Measurements from ENCODE around the gene CREB3L2.
"Not testable (repeated sequence)": the region's sequence is repeated elsewhere in the genome, so short reads cannot be mapped to it uniquely, and the experiment has no call there.

The CREB3L2 gene

GRCh38 chr7:137970253-137970975 lies 31.5 kb downstream of the CREB3L2 start:
- Histone ChIP-seq H3K14ac (ENCODE audit: low read length) (no peak overlapping the region), H3K27me3 (ENCODE audit: insufficient read depth, low read length) (no peaks in the 10 kb centered on the region), H2BK12ac (ENCODE audit: low read length) (no peak overlapping the region), H2AFZ (ENCODE audit: insufficient read depth, low read length, poor library complexity) (no peak overlapping the region), H4K8ac (ENCODE audit: low read depth, low read length) (no peak overlapping the region), H3K18ac (ENCODE audit: low read length) (no peak overlapping the region), H3K36me3 (ENCODE audit: control insufficient read depth in 1 of 2, insufficient read depth in 2 of 2, low read length in 2 of 2) (peaks cover 2 to 3% of the 10 kb centered on the region in 2 experiments), H3K27ac (ENCODE audit: low read depth, low read length) (peak overlapping the region; percentile 61), H3K4me3 (ENCODE audit: low read depth, low read length) (no peak overlapping the region), H2BK120ac (ENCODE audit: insufficient read depth, low read length, poor library complexity) (no peak overlapping the region), H4K12ac (ENCODE audit: low read depth, low read length) (no peak overlapping the region), H2BK5ac (ENCODE audit: low read depth, low read length, poor library complexity) (no peak overlapping the region), H3K23ac (ENCODE audit: low read length) (no peak overlapping the region), H3K4me2 (ENCODE audit: low read length) (no peak overlapping the region), H4K91ac (ENCODE audit: low read depth, low read length) (no peak overlapping the region), H3K4ac (ENCODE audit: low read depth, low read length) (no peak overlapping the region), H3K79me1 (ENCODE audit: low read length) (peaks cover 14% of the 10 kb centered on the region), H3K4me1 (ENCODE audit: control insufficient read depth in 1 of 2, insufficient read depth in 2 of 2, low read length in 2 of 2) (peaks cover 20 to 24% of the 10 kb centered on the region in 2 experiments), H3K9me3 (ENCODE audit: insufficient read depth, low read depth, low read length) (no peaks in the 10 kb centered on the region), H3K9ac (ENCODE audit: low read length) (no peak overlapping the region), H2AK5ac (ENCODE audit: low read length) (no peak overlapping the region), H3K79me2 (ENCODE audit: control insufficient read depth, insufficient read depth, low read length, poor library complexity) (peaks cover 16% of the 10 kb centered on the region)
- peak; percentile 83 to 85 for DNase-seq
- WGBS (ENCODE audit: extremely low coverage, insufficient coverage, insufficient read length), result no CpG with 5 or more reads among the region's 8 CpGs

GRCh38 chr7:137969828-137970227 lies 32.1 kb downstream of the CREB3L2 start:
- Histone ChIP-seq H3K23ac (ENCODE audit: low read length) (no peak overlapping the region), H2AK5ac (ENCODE audit: low read length) (no peak overlapping the region), H3K4me1 (ENCODE audit: control insufficient read depth in 1 of 2, insufficient read depth in 2 of 2, low read length in 2 of 2) (peaks cover 16 to 22% of the 10 kb centered on the region in 2 experiments), H3K79me2 (ENCODE audit: control insufficient read depth, insufficient read depth, low read length, poor library complexity) (peaks cover 13% of the 10 kb centered on the region), H4K91ac (ENCODE audit: low read depth, low read length) (no peak overlapping the region), H2BK120ac (ENCODE audit: insufficient read depth, low read length, poor library complexity) (no peak overlapping the region), H3K4me3 (ENCODE audit: low read depth, low read length) (no peak overlapping the region), H3K4ac (ENCODE audit: low read depth, low read length) (no peak overlapping the region), H3K14ac (ENCODE audit: low read length) (no peak overlapping the region), H2BK5ac (ENCODE audit: low read depth, low read length, poor library complexity) (no peak overlapping the region), H3K18ac (ENCODE audit: low read length) (no peak overlapping the region), H3K27ac (ENCODE audit: low read depth, low read length) (peak overlapping the region; percentile 27), H4K8ac (ENCODE audit: low read depth, low read length) (no peak overlapping the region), H3K27me3 (ENCODE audit: insufficient read depth, low read length) (no peaks in the 10 kb centered on the region), H3K4me2 (ENCODE audit: low read length) (no peak overlapping the region), H2AFZ (ENCODE audit: insufficient read depth, low read length, poor library complexity) (no peak overlapping the region), H3K9ac (ENCODE audit: low read length) (no peak overlapping the region), H3K9me3 (ENCODE audit: insufficient read depth, low read depth, low read length) (no peaks in the 10 kb centered on the region), H3K36me3 (ENCODE audit: control insufficient read depth in 1 of 2, insufficient read depth in 2 of 2, low read length in 2 of 2) (peaks cover 2% of the 10 kb centered on the region in 2 experiments), H4K12ac (ENCODE audit: low read depth, low read length) (no peak overlapping the region), H2BK12ac (ENCODE audit: low read length) (peak overlapping the region; percentile 50), H3K79me1 (ENCODE audit: low read length) (peaks cover 14% of the 10 kb centered on the region)
- WGBS (ENCODE audit: extremely low coverage, insufficient coverage, insufficient read length), result no CpG with 5 or more reads among the region's 1 CpG
- no peak for DNase-seq

DNA sequence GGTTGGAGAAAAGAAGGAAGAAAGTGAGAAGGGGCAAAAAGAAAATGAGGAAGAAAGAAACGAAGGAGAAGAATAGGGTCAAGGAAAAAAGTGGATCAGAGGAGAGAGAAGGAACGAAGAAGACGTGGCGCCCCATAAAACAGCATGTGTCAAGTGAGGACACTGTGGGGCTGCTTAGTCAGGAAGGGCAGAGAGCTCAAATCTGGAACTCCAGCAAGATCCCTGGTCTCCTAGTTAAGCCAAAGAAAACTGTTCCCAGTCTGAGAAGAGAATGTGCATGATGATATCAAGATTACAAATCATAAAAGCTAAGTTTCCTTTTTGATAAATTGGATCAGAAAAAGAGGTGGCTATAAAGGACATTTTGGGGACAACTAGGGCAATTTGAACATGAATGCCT lies 33.0 kb downstream of the CREB3L2 start:
- Histone ChIP-seq H3K23ac (ENCODE audit: low read length) (no peak overlapping the region), H4K91ac (ENCODE audit: low read depth, low read length) (no peak overlapping the region), H2BK12ac (ENCODE audit: low read length) (peak overlapping the region; percentile 82), H3K27me3 (ENCODE audit: insufficient read depth, low read length) (no peaks in the 10 kb centered on the region), H2BK5ac (ENCODE audit: low read depth, low read length, poor library complexity) (peak overlapping the region; percentile 52), H3K79me2 (ENCODE audit: control insufficient read depth, insufficient read depth, low read length, poor library complexity) (peaks cover 11% of the 10 kb centered on the region), H4K12ac (ENCODE audit: low read depth, low read length) (no peak overlapping the region), H3K14ac (ENCODE audit: low read length) (no peak overlapping the region), H3K4me3 (ENCODE audit: low read depth, low read length) (no peak overlapping the region), H3K36me3 (ENCODE audit: control insufficient read depth in 1 of 2, insufficient read depth in 2 of 2, low read length in 2 of 2) (peaks cover 2% of the 10 kb centered on the region in 2 experiments), H3K9me3 (ENCODE audit: insufficient read depth, low read depth, low read length) (no peaks in the 10 kb centered on the region), H3K4me1 (ENCODE audit: control insufficient read depth in 1 of 2, insufficient read depth in 2 of 2, low read length in 2 of 2) (peaks cover 16 to 22% of the 10 kb centered on the region in 2 experiments), H3K18ac (ENCODE audit: low read length) (no peak overlapping the region), H2AK5ac (ENCODE audit: low read length) (no peak overlapping the region), H3K4me2 (ENCODE audit: low read length) (no peak overlapping the region), H4K8ac (ENCODE audit: low read depth, low read length) (no peak overlapping the region), H3K4ac (ENCODE audit: low read depth, low read length) (peak overlapping the region; percentile 99), H3K79me1 (ENCODE audit: low read length) (peaks cover 12% of the 10 kb centered on the region), H3K27ac (ENCODE audit: low read depth, low read length) (peak overlapping the region; percentile 35), H3K9ac (ENCODE audit: low read length) (no peak overlapping the region), H2BK120ac (ENCODE audit: insufficient read depth, low read length, poor library complexity) (no peak overlapping the region), H2AFZ (ENCODE audit: insufficient read depth, low read length, poor library complexity) (no peak overlapping the region)
- WGBS (ENCODE audit: extremely low coverage, insufficient coverage, insufficient read length), result 100% methylated on average over 1 of the region's 4 CpGs
- no peak for DNase-seq

- H2AK5ac ChIP-seq (ENCODE audit: low read length); H3K79me2 ChIP-seq (ENCODE audit: control insufficient read depth, insufficient read depth, low read length, poor library complexity); H3K27me3 ChIP-seq (ENCODE audit: insufficient read depth, low read length); H3K4me3 ChIP-seq (ENCODE audit: low read depth, low read length); H3K4me2 ChIP-seq (ENCODE audit: low read length); H3K23ac ChIP-seq (ENCODE audit: low read length); H3K27ac ChIP-seq (ENCODE audit: low read depth, low read length); H2BK5ac ChIP-seq (ENCODE audit: low read depth, low read length, poor library complexity); H3K9ac ChIP-seq (ENCODE audit: low read length); H3K14ac ChIP-seq (ENCODE audit: low read length); DNase-seq; H2AFZ ChIP-seq (ENCODE audit: insufficient read depth, low read length, poor library complexity); H4K12ac ChIP-seq (ENCODE audit: low read depth, low read length); H2BK120ac ChIP-seq (ENCODE audit: insufficient read depth, low read length, poor library complexity); H3K18ac ChIP-seq (ENCODE audit: low read length); H4K91ac ChIP-seq (ENCODE audit: low read depth, low read length); H3K36me3 ChIP-seq (ENCODE audit: control insufficient read depth in 1 of 2, insufficient read depth in 2 of 2, low read length in 2 of 2); H2BK12ac ChIP-seq (ENCODE audit: low read length); H3K9me3 ChIP-seq (ENCODE audit: insufficient read depth, low read depth, low read length); H4K8ac ChIP-seq (ENCODE audit: low read depth, low read length): not testable (repeated sequence)
- no CpG with 5 or more reads among the region's 4 CpGs for WGBS (ENCODE audit: extremely low coverage, insufficient coverage, insufficient read length)
- Histone ChIP-seq H3K4ac (ENCODE audit: low read depth, low read length) (peak overlapping the region; percentile 3), H3K4me1 (ENCODE audit: control insufficient read depth in 1 of 2, insufficient read depth in 2 of 2, low read length in 2 of 2) (peaks cover 16 to 22% of the 10 kb centered on the region in 2 experiments), H3K79me1 (ENCODE audit: low read length) (peaks cover 12% of the 10 kb centered on the region)
Observed at GRCh38 chr7:137968339-137968738, 33.5 kb downstream of the CREB3L2 start.
